Liver (tissue), 9 donors: ENCODE results near the gene NYAP2. TPM values are rescaled to one million over a fixed set of nuclear protein-coding genes. Genes with fewer than 3 reads are reported as not detected.

Experiments
- DNase-seq: peaks from one replicate; pipeline ENCODE4 v3.0.0-alpha.2; 2017; ENCODE audit warnings: low spot score
- H3K27ac ChIP-seq, 2 donors: one replicate each; pipeline ENCODE4 v1.7.0; 2013; ENCODE audit warnings: inconsistent platforms in 2 of 2, low read length in 2 of 2, control low read depth in 1 of 2, low read depth in 1 of 2, mild to moderate bottlenecking in 1 of 2
- H3K27me3 ChIP-seq, 4 donors: one replicate each; pipeline versions ENCODE4 v1.6.1 to v1.7.0; 2013; ENCODE audit warnings: low read length in 3 of 4, inconsistent platforms in 1 of 4, mild to moderate bottlenecking in 1 of 4, moderate library complexity in 1 of 4; ENCODE audit not compliant: control insufficient read depth in 4 of 4, insufficient read depth in 4 of 4
- H3K36me3 ChIP-seq, 4 donors: one replicate each; pipeline versions ENCODE4 v1.6.1 to v1.7.0; 2013; ENCODE audit warnings: low read length in 3 of 4, mild to moderate bottlenecking in 3 of 4, low read depth in 1 of 4, moderate library complexity in 1 of 4; ENCODE audit not compliant: control insufficient read depth in 4 of 4, insufficient read depth in 3 of 4
- H3K4me1 ChIP-seq, 4 donors: one replicate each; pipeline versions ENCODE4 v1.6.1 to v1.7.0; 2013; ENCODE audit warnings: low read length in 3 of 4, mild to moderate bottlenecking in 3 of 4, moderate library complexity in 1 of 4; ENCODE audit not compliant: control insufficient read depth in 4 of 4, insufficient read depth in 4 of 4
- H3K4me3 ChIP-seq, 3 donors: one replicate each; pipeline versions ENCODE4 v1.6.1 to v1.7.0; 2013; ENCODE audit warnings: low read length in 3 of 3, control low read depth in 1 of 3, low read depth in 1 of 3, mild to moderate bottlenecking in 1 of 3
- H3K9ac ChIP-seq, 2 donors: one replicate each; pipeline ENCODE4 v1.7.0; 2013; ENCODE audit warnings: low read length in 2 of 2, mild to moderate bottlenecking in 2 of 2, moderate library complexity in 2 of 2, control low read depth in 1 of 2, low read depth in 1 of 2
- H3K9me3 ChIP-seq, 4 donors: one replicate each; pipeline versions ENCODE4 v1.6.1 to v1.7.0; 2013; ENCODE audit warnings: low read length in 3 of 4; ENCODE audit not compliant: control insufficient read depth in 4 of 4
- CTCF ChIP-seq: fragments of 150-350 bp; IDR thresholded peaks from 2 replicates; pipeline ENCODE4 v1.5.1; 2017; ENCODE audit warnings: improper control_type of control experiment, low read depth, low read length; ENCODE audit not compliant: missing input control
- EGR1 ChIP-seq, 2 donors: IDR thresholded peaks; 2 replicates each; pipeline ENCODE4 v1.6.1; 2016 to 2018; ENCODE audit warnings: antibody characterized with exemption in 2 of 2, low read depth in 2 of 2
- FOXA1 ChIP-seq: IDR thresholded peaks from 2 replicates; pipeline ENCODE4 v1.6.1; 2016; ENCODE audit warnings: antibody characterized with exemption
- FOXA2 ChIP-seq: IDR thresholded peaks from 2 replicates; pipeline ENCODE4 v1.6.1; 2016; ENCODE audit warnings: antibody characterized with exemption
- GABPA ChIP-seq, 2 donors: IDR thresholded peaks in 1 of 2; conservative IDR thresholded peaks in 1 of 2; 2 replicates each; pipeline ENCODE4 v1.6.1; 2016; ENCODE audit warnings: antibody characterized with exemption in 2 of 2, mild to moderate bottlenecking in 1 of 2, moderate library complexity in 1 of 2
- HNF4A ChIP-seq, 2 donors: conservative IDR thresholded peaks; 2 replicates each; pipeline ENCODE4 v1.6.1; 2016; ENCODE audit warnings: antibody characterized with exemption in 2 of 2, mild to moderate bottlenecking in 2 of 2
- HNF4G ChIP-seq: IDR thresholded peaks from 2 replicates; pipeline ENCODE4 v1.6.1; 2016; ENCODE audit warnings: antibody characterized with exemption
- JUND ChIP-seq, 2 donors: IDR thresholded peaks; 2 replicates each; pipeline ENCODE4 v1.6.1; 2016; ENCODE audit warnings: antibody characterized with exemption in 2 of 2
- MAX ChIP-seq: IDR thresholded peaks from 2 replicates; pipeline ENCODE4 v1.6.1; 2016; ENCODE audit warnings: antibody characterized with exemption
- NR2F2 ChIP-seq: IDR thresholded peaks from 2 replicates; pipeline ENCODE4 v1.6.1; 2016; ENCODE audit warnings: antibody characterized with exemption
- RAD21 ChIP-seq, 2 donors: IDR thresholded peaks; 2 replicates each; pipeline ENCODE4 v1.6.1; 2016; ENCODE audit warnings: antibody characterized with exemption in 2 of 2, mild to moderate bottlenecking in 2 of 2
- RXRA ChIP-seq, 2 donors: IDR thresholded peaks; 2 replicates each; pipeline ENCODE4 v1.6.1; 2017 to 2018; ENCODE audit warnings: antibody characterized with exemption in 2 of 2, mild to moderate bottlenecking in 1 of 2
- SP1 ChIP-seq: IDR thresholded peaks from 2 replicates; pipeline ENCODE4 v1.6.1; 2018; ENCODE audit warnings: antibody characterized with exemption, mild to moderate bottlenecking
- TAF1 ChIP-seq: conservative IDR thresholded peaks from 2 replicates; pipeline ENCODE4 v1.6.1; 2016; ENCODE audit warnings: antibody characterized with exemption, mild to moderate bottlenecking
- YY1 ChIP-seq: IDR thresholded peaks from 2 replicates; pipeline ENCODE4 v1.6.1; 2016; ENCODE audit warnings: antibody characterized with exemption, mild to moderate bottlenecking
- ZBTB33 ChIP-seq: IDR thresholded peaks from 2 replicates; pipeline ENCODE4 v1.6.1; 2016; ENCODE audit warnings: antibody characterized with exemption
- WGBS: extraction: QIAGEN DNeasy Blood & Tissue Kit; methylation state at CpG from one replicate; pipeline ENCODE4 v1.1.7; 2013; 5-methylcytosine and 5-hydroxymethylcytosine counted together
- polyA plus RNA-seq, 2 donors: library from polyadenylated mRNA; stranded (reverse) in 1 of 2; unstranded in 1 of 2; fragments of 200-250 nt in 1 of 2; fragments of >200 nt in 1 of 2; fragmentation: Nextera tagmentation in 1 of 2; extraction: Ambion mirVana in 1 of 2; gene quantifications; one replicate each; pipeline versions ENCODE4 v1.2.1 to v1.2.3, GENCODE V29; 2013 to 2015
- total RNA-seq, 2 donors: library from RNA; depleted of rRNA; stranded (reverse); fragments of >200 nt; gene quantifications; one replicate each; pipeline ENCODE4 v1.2.3, GENCODE V29; 2014
- TF ChIP-seq, protein P1 (sequence below): IDR thresholded peaks from 2 replicates; pipeline ENCODE4 v1.6.1; 2016; ENCODE audit warnings: antibody characterized with exemption
- TF ChIP-seq, protein P2 (sequence below): IDR thresholded peaks from 2 replicates; pipeline ENCODE4 v1.6.1; 2016; ENCODE audit warnings: antibody characterized with exemption, mild to moderate bottlenecking
- donor health status: healthy.
- donor health status: healthy.
- donor health status: healthy.
- donor health status: healthy.
- donor health status: healthy.

NYAP2 gene
- total and polyA plus RNA-seq, 4 donors: not detected

DNA sequence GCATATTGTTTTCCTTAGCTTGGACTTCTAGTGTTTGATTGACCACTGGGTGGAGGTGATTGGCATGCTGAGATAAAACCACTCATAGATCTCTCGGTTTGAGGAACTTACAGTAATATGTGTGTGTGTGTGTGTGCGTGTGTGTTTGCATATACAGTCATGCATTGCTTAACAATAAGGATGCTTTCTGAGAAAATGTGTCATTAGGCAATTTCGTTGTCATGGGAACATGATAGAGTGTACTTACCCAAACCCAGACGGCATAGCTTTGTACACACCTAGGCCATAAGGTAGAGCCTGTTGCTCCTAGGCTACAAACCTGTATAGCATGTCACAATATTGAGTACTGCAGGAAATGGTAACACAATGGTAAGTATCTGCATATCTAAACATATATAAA, 167.3 kb downstream of the NYAP2 start:
- no peak for TF ChIP-seq HNF4A (conservative IDR thresholded peaks at IDR 0.05)
- no peak for TF ChIP-seq TAF1
- DNase-seq: no peak
- Histone ChIP-seq H3K27ac (no peak overlapping the region), H3K9me3 (no peaks in the 10 kb centered on the region), H3K9ac (no peak overlapping the region), H3K27me3 (no peaks in the 10 kb centered on the region), H3K4me1 (no peaks in the 10 kb centered on the region), H3K36me3 (no peaks in the 10 kb centered on the region), H3K4me3 (no peak overlapping the region)
- WGBS: 50% methylated on average over 4 of the region's 4 CpGs

DNA sequence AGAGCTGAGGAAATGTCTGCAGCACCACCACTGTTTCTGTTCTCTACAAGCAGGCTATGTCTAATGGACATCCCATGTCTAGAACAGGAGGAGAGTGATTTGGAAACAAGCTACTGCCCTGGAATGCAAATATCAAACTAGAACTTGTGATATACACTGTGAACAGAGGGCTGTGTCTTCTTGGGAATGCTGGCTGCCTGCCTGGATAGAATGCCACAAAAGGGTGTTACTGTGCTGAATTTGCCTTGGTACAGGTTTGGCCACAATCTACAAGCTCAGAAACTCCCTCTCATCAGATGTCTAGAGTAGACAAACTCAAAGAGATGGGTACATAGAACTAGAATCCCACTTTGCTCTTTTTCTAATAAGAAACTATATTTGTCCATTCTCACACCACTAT, 170.5 kb downstream of the NYAP2 start:
- no peak for TF ChIP-seq NR2F2
- TF ChIP-seq HNF4A (conservative IDR thresholded peaks at IDR 0.05): no peak
- no peak for TF ChIP-seq CTCF
- TF ChIP-seq FOXA2: no peak
- no peak for TF ChIP-seq FOXA1
- TF ChIP-seq RAD21 (IDR thresholded peaks at IDR 0.05): no peak
- TF ChIP-seq MAX: no peak
- no peak for TF ChIP-seq HNF4G
- no peak for TF ChIP-seq GABPA (IDR thresholded peaks at IDR 0.05 in 1 of 2, conservative IDR thresholded peaks at IDR 0.05 in 1 of 2)
- TF ChIP-seq RXRA (IDR thresholded peaks at IDR 0.05): no peak
- TF ChIP-seq, protein P1, sequence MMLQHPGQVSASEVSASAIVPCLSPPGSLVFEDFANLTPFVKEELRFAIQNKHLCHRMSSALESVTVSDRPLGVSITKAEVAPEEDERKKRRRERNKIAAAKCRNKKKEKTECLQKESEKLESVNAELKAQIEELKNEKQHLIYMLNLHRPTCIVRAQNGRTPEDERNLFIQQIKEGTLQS: no peak
- no peak for TF ChIP-seq EGR1 (IDR thresholded peaks at IDR 0.05; ENCODE audit: low read depth in 2 of 2)
- TF ChIP-seq ZBTB33: no peak
- no peak for TF ChIP-seq TAF1
- TF ChIP-seq YY1: no peak
- TF ChIP-seq SP1: no peak
- no peak for TF ChIP-seq JUND (IDR thresholded peaks at IDR 0.05)
- H3K36me3 ChIP-seq: no peaks in the 10 kb centered on the region
- H3K9ac ChIP-seq: no peak overlapping the region
- no peak overlapping the region for H3K4me3 ChIP-seq
- DNase-seq: no peak
- no peak overlapping the region for H3K27ac ChIP-seq
- H3K4me1 ChIP-seq: no peaks in the 10 kb centered on the region
- no peaks in the 10 kb centered on the region for H3K27me3 ChIP-seq
- no peaks in the 10 kb centered on the region for H3K9me3 ChIP-seq

- Histone ChIP-seq H3K4me3 (no peak overlapping the region), H3K9me3 (no peaks in the 10 kb centered on the region), H3K27ac (no peak overlapping the region), H3K9ac (no peak overlapping the region), H3K36me3 (no peaks in the 10 kb centered on the region), H3K4me1 (no peaks in the 10 kb centered on the region), H3K27me3 (peaks cover 0 to 2% (median 0%) of the 10 kb centered on the region in 4 donors)
- 60% methylated on average over 3 of the region's 3 CpGs for WGBS
- DNase-seq: no peak
- TF ChIP-seq FOXA1: no peak
- TF ChIP-seq FOXA2: no peak
- TF ChIP-seq YY1: no peak
- TF ChIP-seq ZBTB33: no peak
- TF ChIP-seq MAX: no peak
- no peak for TF ChIP-seq RAD21 (IDR thresholded peaks at IDR 0.05)
- no peak for TF ChIP-seq TAF1
- no peak for TF ChIP-seq NR2F2
- TF ChIP-seq JUND (IDR thresholded peaks at IDR 0.05): no peak
- TF ChIP-seq SP1: no peak
- TF ChIP-seq, protein P2, sequence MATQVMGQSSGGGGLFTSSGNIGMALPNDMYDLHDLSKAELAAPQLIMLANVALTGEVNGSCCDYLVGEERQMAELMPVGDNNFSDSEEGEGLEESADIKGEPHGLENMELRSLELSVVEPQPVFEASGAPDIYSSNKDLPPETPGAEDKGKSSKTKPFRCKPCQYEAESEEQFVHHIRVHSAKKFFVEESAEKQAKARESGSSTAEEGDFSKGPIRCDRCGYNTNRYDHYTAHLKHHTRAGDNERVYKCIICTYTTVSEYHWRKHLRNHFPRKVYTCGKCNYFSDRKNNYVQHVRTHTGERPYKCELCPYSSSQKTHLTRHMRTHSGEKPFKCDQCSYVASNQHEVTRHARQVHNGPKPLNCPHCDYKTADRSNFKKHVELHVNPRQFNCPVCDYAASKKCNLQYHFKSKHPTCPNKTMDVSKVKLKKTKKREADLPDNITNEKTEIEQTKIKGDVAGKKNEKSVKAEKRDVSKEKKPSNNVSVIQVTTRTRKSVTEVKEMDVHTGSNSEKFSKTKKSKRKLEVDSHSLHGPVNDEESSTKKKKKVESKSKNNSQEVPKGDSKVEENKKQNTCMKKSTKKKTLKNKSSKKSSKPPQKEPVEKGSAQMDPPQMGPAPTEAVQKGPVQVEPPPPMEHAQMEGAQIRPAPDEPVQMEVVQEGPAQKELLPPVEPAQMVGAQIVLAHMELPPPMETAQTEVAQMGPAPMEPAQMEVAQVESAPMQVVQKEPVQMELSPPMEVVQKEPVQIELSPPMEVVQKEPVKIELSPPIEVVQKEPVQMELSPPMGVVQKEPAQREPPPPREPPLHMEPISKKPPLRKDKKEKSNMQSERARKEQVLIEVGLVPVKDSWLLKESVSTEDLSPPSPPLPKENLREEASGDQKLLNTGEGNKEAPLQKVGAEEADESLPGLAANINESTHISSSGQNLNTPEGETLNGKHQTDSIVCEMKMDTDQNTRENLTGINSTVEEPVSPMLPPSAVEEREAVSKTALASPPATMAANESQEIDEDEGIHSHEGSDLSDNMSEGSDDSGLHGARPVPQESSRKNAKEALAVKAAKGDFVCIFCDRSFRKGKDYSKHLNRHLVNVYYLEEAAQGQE: no peak
- no peak for TF ChIP-seq RXRA (IDR thresholded peaks at IDR 0.05)
Observed at GRCh38 chr2:225573603-225574002, 174.1 kb downstream of the NYAP2 start.
